GM19438 (cell line): ENCODE measurements around the gene MYCBPAP.

Experiments
- ATAC-seq: cut with Tn5 transposase; IDR thresholded peaks from one replicate; pipeline ENCODE4 v1.9.1; 2021; ENCODE audit warnings: low read depth; ENCODE audit not compliant: unreplicated experiment

The MYCBPAP gene, protein sequence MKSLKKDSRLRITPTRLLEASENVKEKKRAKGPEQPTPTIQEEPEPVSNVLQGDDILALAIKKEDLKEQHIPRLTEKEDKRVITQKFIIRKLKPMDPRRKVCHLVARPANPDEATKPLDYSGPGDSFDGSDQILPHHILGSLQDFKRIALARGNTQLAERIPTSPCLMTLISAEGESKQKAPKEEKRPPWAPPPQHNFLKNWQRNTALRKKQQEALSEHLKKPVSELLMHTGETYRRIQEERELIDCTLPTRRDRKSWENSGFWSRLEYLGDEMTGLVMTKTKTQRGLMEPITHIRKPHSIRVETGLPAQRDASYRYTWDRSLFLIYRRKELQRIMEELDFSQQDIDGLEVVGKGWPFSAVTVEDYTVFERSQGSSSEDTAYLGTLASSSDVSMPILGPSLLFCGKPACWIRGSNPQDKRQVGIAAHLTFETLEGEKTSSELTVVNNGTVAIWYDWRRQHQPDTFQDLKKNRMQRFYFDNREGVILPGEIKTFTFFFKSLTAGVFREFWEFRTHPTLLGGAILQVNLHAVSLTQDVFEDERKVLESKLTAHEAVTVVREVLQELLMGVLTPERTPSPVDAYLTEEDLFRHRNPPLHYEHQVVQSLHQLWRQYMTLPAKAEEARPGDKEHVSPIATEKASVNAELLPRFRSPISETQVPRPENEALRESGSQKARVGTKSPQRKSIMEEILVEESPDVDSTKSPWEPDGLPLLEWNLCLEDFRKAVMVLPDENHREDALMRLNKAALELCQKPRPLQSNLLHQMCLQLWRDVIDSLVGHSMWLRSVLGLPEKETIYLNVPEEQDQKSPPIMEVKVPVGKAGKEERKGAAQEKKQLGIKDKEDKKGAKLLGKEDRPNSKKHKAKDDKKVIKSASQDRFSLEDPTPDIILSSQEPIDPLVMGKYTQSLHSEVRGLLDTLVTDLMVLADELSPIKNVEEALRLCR

DNA sequence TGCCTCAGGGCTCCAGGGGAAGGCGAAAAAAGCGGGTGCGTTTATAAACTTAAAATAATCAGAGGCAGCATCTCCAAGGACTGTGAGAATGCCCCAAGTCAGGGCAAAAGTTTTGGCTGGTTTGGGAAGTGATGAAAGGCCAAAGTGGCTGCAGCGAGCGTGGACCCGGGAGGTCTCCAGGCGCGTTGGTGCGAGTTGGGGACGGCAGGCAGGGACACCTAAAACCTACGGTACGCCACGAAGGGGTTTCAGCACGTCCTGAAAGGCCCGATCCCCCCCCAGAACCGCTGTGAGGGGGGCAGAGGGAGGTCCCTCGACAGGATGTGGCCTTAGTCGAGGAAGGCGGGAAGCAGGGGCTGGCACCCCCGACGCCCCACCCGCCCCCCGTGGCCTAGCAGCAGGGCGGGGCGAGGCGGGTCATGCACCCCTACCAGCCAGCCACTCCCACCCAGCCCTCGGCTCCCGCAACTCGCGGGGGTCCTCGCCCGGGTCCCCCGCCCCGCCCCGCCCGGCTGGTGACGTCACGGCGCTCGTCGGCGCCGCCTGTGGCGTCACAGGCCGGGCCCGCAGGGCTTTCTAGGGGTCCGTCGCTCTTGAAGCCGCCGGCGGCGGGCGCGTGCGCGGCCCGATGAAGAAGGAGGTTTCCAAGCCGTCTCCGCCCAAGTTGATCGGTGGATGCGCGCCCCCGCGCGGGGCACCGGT lies at the start of gene MYCBPAP:
Gene MYCBPAP, plus strand, starts transcription at position 569 of the 702 bp plus-strand sequence. CDS start 236 bp downstream, outside the sequence.
- no peak for ATAC-seq

DNA sequence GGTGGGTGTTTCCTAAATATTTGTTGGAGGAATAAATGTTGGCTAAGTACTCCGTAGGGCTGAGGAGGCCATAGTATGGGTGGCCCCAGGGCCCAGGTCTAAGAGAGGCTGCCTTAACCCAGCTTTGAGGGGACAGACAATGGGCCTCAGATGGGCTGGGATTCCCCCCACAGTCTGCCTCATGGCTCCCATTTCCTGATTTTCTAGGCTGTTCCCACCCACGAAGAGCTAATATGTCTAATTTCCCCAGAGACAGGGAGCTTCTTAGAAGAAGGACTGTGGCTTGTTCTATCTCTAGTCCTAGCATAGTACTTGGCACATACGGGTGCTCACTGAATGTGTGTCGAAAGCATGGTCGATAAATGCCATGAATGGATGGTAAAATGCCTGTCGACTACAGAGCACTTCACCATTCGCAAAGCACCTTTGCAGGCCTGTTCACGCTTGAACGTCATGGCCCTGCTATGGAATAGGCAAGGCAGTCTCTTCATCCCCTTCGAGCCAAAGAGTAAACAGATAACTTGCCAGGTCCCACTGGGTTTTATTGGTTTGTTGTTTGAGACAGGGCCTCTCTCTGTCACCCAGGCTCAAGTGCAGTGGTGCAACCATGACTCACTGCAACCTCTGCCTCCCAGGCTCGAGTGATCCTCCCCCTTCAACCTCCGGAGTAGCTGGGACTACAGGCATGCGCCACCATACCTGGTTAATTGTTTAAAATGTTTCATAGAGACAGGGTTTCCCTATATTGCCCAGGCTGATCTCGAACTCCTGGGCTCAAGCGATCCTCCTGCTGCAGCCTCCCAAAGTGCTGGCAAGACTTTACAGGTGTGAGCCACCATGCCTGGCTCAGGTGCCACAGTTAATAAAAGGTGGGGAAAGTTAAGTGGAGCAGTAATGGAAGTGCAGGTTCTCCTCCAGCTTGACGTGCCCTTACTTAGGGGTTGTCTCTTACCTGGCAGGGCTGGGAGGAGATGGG lies 49.2 kb upstream of the MYCBPAP start:
- no peak for ATAC-seq

DNA sequence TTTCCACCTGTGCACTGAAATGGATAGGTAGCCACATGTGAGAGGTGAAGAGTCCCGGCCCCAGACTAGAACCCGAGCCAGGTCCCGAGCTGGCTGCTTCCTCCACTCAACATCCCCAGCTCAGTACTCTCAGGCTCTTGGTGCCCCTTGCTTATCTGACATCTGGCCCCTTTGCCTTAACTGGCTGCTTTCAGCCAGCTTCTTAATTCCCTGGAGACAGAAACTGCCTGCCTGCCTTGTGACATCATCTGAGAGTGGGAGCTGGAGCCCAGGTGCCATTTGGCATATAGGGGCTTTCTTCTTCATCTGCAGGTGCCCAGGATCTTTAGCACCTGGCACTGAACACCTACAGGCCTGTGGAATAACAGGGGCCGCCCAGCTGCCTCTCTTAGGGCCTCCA lies 48.5 kb upstream of the MYCBPAP start:
- no peak for ATAC-seq

DNA sequence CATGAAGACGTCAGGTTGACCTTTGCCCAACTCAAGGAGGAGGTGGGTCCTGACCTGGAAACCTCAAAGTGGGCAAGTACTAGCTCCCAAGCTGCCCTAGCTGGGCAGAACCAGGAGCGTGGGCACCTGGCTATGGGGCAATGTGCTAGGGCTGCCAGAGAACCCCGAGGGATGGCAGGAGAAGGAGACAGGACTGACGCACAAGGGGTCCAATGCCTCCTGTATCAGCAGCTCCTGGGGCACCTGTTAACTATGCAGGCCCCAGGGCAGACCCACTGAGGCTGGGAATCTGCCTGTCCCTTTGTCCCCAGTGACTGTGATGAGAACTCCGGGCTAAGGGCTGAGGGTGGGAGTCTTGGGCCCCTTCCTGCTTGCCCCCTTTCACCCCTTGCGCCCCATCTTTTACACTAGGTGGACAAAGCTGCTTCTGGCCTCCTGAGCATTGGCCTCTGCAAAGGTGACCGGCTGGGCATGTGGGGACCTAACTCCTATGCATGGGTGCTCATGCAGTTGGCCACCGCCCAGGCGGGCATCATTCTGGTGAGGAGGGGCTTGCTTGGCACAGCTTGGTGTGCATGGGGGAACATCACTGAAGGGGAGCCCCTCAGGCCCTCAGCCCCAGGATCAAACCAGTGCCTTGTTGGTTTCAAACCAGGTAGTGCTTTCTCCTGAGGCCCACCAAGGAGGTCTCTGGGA lies 47.3 kb upstream of the MYCBPAP start:
- ATAC-seq = no peak

DNA sequence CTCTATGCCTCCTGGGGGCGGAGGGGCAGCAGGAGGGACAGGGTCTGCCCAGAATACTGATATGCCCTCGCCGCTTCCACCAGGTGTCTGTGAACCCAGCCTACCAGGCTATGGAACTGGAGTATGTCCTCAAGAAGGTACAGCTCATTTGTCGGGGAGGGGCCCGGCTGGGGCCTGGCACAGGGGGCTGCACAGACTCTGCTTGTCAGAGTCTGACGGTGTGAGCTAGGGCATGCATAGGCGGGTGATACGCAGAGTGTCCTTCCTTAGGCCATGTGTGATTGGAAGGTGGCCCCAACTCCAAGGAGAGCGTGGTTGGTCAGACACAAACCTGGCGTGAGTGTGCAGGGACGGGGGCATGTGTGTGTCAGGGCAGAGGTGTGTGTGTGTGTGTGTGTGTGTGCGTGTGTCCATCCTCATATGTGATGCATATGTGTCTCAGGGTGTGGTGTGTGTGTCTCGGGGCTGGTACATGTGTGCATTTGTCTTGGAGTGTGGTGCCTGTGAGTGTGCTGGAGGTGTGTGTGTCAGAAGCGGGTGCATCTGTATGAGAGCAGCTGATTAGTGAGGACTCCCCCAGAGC lies 46.6 kb upstream of the MYCBPAP start:
- ATAC-seq = no peak

DNA sequence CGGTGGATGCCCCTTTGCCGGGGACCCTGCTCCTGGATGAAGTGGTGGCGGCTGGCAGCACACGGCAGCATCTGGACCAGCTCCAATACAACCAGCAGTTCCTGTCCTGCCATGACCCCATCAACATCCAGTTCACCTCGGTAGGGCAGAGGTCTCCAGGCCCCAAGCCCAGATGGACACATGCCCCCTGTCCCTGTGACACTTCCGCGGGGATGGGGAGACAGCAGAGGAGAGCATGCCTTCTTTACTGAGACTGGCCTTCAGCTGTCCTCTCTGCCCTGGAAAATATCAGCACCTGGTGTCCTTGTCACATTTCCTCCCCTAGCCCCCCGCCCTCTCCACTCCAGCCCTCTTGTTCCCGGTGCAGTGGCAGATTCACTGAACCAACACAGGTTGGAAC lies 45.8 kb upstream of the MYCBPAP start:
- ATAC-seq = no peak

DNA sequence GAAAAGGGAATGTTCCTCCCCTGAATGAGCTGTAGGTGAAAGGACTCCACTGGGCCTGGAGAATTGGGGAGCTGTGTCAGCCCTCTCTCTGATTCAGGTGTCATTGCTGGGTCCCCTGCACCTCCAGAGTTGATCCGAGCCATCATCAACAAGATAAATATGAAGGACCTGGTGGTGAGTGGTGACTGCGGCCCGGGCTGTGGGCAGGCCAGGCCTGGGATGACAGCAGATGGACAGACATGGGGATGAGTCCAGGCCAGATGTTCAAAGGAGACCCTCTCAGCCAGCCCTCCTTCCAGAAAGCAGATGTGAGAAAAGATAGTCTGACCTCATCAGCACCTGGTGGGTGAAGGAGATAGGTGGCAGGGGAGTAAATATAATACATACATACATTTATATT lies 44.1 kb upstream of the MYCBPAP start:
- ATAC-seq = no peak

DNA sequence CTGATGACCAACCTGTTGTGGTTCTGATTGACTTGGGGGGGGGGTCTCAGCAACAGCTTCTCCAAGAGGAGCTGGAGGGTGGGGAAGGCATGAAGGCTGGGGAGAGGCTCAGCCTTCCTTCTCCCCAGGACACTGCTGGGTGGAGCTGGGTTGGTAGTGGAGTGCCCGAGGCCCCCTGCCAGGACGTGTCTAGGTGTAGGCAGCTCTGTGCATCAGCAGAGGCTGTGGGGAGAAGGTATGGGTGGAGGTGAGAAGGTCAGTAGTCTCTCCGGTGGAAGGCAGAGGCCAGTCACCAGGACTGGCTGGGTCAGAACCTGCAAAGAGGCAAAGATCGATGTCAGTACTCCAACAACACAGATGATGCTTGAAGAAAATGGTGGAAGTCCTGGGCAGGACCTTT lies 43.5 kb upstream of the MYCBPAP start:
- no peak for ATAC-seq

DNA sequence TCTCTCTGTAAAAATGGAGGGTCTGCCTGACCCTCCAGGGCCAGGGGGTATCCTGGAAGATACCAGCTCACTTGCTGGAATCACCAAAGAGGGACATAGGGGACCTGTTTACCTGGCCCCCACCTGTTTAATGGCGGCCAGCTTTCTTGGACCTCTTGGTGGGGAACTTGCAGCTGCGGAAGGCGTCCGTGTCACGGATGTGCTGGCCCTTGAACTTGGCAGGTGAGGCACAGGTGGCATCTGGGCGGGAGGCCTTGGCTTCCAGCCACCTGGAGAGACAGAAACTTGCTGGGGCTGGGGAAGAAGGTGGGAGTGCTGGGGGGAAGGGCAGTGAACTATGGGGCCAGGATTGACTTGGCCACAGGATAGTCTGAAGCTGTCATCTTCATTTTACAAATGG lies 43.1 kb upstream of the MYCBPAP start:
- no peak for ATAC-seq

DNA sequence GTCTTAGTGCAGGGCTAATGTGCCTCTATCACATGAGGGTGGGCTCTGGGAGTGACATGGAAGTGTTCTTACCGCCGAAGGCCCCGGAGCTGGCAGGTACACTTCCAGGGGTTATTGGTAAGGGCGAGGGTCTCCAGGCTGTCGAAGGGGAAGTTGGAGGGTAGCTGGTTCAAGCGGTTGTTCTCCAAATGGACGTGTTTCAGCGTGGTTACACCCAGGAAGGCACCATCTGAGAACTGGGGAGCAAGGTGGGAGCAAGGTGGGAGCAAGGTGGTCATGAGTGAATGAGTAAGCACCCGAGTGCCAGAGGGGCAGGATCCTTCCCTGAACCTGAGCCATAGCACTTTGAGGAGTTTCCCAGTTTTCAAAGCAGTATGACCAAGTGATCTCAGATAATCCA lies 42.6 kb upstream of the MYCBPAP start:
- ATAC-seq = no peak

DNA sequence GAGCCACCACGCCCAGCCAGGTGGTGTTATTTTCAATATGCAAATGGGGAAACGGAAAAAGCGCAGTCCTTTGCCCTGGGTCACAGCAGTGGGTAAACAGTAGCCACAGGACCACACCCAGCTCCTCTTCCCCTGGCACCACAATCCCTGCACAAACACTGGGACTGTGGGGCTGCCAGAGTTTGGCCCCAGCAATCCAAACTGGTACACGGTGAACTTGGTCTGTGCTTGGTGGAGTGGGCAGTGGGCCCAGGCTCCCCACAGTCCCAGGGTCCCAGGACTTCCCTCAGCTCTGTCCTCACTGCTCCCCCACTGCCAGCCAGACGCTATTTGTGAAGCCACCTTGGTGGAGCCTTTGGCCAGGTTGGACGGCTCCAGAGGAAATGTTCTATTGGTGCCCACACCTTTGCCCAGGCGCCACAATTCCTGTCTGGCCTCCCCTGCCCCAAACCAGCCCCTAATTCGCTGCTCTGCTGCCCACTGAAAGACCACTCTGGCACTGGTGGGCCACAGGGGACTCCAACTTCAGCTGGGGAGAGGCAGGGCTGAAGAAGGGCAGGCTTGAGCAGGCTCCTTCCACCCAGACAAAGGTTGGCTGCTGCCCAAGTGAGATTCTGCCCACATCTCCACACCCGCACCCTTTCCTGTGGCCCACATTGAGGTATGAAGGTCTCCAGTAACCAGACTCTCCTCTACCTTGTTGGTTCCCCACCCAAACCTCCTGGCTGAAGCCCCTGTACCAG lies 41.7 kb upstream of the MYCBPAP start:
- no peak for ATAC-seq

DNA sequence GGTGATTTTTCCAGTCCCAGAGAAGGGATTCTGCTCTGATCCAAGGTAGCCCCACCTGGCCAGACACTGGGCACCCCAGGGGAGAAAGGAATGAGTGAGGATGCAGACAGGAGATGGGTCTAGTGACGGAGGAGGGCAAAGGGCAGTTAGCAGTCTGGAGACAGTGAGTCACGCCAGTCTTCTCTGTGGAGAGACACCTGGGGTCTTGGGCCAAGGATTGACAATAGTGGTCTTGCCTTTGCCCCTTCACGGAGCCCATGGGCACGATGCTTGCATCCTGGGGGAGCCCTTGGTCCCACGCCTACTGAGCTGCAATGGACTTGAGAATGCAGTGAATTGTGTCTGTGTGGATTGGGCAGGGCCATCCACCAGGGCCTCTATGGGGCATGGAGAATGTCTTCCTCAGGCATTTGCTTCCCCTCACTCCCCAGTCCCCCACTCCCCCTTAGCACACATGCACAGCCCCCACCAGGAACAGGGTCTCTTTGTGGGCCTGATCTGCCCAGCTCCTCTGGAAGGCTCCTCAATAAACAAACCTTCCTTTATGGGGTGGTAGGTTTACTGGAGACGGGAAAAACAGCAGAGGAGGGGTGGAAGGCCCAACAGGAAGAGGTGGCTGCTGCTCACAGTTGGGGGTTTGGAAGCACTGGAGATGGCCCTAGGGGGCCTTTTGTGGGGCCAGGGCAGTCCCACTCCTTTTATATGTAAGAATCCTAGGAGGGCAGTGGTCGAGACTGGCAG lies 41.0 kb upstream of the MYCBPAP start:
- ATAC-seq = no peak

DNA sequence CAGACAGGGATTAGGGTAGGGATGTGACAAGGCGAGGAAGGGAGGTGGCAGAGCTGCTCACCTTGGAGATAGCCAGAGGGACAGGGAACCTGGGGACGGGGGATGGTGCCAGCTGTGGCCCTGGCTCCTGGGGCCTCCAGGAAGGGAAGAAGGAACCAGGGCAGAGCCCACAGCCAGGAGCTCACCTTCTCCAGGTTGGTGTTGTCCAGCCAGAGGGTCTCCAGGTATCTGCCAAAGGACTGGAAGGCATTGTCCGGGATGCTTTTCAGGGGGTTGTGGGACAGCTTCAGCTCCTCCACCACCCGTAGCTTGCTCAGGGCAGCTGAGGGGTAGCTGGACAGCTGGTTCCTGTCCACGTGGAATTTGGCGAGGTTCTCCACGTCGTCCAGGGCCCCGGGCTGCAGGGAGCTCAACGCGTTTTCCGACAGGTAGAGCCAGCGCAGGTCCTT lies 40.4 kb upstream of the MYCBPAP start:
- ATAC-seq = no peak

DNA sequence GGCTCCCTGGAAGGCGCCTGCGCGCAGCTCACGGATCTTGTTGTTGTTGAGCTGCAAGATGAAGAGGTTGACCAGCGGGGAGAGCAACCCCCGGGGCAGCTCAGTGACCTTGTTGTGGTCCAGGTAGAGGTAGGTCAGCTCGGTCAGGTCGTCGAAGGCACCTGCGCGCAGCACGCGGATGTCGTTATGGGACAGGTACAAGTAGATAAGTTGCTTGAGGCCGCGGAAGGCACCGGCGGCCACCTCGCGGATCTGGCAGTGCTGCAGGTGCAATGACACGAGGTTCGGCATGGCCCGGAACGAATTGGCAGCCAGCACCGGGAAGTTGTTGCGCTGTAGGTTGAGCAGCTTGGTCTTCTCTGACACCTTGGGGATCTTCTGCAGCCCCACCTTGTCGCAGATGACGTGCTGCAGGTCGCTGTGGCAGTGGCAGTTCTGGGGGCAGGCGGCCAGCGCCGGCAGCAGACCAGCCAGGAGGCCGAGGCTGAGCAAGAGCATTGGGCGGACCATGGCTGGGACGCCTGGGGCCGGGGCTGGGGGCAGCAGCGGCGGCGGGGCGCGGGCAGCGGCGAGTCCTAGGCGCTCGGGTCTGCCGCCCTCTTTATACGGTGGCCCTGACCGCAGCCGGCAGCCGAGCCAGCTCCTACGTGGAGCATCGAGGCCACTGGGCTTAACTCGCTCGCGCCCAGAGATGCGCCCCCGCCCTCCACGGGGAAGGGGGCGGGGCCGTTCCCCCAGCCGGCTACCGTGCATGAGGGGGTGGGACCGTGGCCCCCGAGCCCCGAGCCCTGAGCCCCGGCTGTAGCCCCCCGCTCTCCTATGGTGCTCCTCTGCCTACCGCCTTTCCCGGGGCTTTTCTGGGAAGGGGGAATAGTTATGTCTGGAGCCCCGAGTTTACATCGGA lies 39.7 kb upstream of the MYCBPAP start, which contains the start of gene CHAD:
Gene CHAD, minus strand, starts transcription at position 577 of the 904 bp plus-strand sequence. Its CDS starts 67 bp downstream, at position 510.
- no peak for ATAC-seq

DNA sequence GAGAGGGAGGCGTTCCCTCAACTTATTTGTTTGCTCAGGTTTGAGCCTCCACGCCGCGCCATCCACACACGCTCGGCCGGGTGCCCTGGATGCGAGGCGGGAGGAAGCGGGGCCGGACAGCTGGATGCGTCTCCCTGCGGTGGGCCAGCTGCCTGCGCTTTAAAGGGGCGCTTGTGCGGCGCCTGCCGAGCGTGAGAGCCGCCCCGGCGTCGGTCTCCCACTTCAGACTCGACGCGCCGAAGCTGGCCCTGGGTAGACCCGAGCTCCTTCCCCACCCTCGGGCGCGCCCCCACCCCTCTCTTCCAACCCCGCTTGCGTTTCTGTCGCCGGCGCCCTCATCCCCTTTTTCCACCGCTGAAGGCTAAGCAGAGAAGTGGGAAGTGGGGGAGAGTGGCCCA lies 39.0 kb upstream of the MYCBPAP start:
- ATAC-seq = no peak

DNA sequence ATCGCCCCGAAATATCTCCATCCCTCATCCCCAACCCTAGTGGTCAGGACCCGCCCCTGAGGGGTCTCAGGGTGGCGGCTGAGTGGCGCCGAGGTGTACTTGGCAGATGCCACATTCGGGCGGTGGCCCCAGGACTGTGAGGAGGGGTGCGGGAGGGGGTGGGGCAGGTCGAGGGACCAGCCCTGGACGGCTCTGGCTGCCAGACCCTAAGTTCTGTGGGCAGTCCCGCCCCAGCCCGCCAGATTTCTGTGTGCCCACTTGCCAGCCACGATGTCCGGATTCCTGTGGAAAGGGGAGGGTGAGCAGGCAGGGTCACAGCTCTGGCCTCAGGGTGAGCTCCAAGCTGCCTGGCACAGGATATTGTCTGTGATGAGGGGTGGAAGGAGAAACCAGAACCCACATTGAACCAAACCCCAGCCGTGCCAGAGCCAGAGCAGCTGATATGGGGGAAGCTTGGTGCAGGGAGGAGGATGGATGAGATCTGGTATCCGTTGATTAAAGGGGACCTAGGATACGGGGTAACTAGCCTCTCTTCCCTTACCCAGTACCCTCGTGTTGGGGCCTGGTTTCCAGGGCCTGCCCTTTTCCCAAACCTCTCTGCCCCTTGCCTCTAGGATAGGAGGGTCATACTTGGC lies 38.5 kb upstream of the MYCBPAP start:
- no peak for ATAC-seq
